HCT116 (cell line): ENCODE measurements around the gene COL23A1.

ENCODE experiments used
- ELF1 ChIP-seq: IDR thresholded peaks from 2 replicates; pipeline ENCODE4 v1.6.1; 2012; ENCODE audit warnings: low read depth, borderline replicate concordance
- EZH2phosphoT487 ChIP-seq: fragments of 200-600 bp; IDR thresholded peaks from 2 replicates; pipeline ENCODE4 v1.6.1; 2018; ENCODE audit warnings: antibody characterized with exemption, borderline replicate concordance
- JUND ChIP-seq: IDR thresholded peaks from 2 replicates; pipeline ENCODE4 v1.6.1; 2012
- POLR2A ChIP-seq: IDR thresholded peaks from 2 replicates; pipeline ENCODE4 v1.7.0; 2011; ENCODE audit warnings: borderline replicate concordance; ENCODE audit not compliant: insufficient read depth, insufficient read length; ENCODE audit errors: extremely low read depth
- RAD21 ChIP-seq: IDR thresholded peaks from 2 replicates; pipeline ENCODE4 v1.6.1; 2012; ENCODE audit warnings: low read depth, mild to moderate bottlenecking
- ZNF274 ChIP-seq: fragments of 200-500 bp; sonication (Bioruptor generic); IDR thresholded peaks from 2 replicates; pipeline ENCODE4 v1.6.1; 2014; ENCODE audit warnings: mild to moderate bottlenecking, low read depth, low read length, inconsistent platforms
- TF ChIP-seq, protein P1 (sequence below), 3 experiments: fragments of 200-600 bp in 1 of 3; sonication (generic) in 1 of 3; IDR thresholded peaks in 2 of 3; conservative IDR thresholded peaks in 1 of 3; 2 replicates each; pipeline ENCODE4 v1.5.1; 2012 to 2017; ENCODE audit warnings: low read depth in 2 of 3, low read length in 2 of 3, antibody characterized with exemption in 1 of 3, borderline replicate concordance in 1 of 3, control low read depth in 1 of 3, mild to moderate bottlenecking in 1 of 3, mixed read lengths in 1 of 3, mixed run types in 1 of 3, moderate library complexity in 1 of 3; ENCODE audit not compliant: insufficient read depth in 1 of 3
- TF ChIP-seq, protein P2 (sequence below): IDR thresholded peaks from 2 replicates; pipeline ENCODE4 v1.6.1; 2011; ENCODE audit warnings: mild to moderate bottlenecking, low read length, moderate library complexity; ENCODE audit not compliant: insufficient replicate concordance; ENCODE audit errors: extremely low read depth

DNA sequence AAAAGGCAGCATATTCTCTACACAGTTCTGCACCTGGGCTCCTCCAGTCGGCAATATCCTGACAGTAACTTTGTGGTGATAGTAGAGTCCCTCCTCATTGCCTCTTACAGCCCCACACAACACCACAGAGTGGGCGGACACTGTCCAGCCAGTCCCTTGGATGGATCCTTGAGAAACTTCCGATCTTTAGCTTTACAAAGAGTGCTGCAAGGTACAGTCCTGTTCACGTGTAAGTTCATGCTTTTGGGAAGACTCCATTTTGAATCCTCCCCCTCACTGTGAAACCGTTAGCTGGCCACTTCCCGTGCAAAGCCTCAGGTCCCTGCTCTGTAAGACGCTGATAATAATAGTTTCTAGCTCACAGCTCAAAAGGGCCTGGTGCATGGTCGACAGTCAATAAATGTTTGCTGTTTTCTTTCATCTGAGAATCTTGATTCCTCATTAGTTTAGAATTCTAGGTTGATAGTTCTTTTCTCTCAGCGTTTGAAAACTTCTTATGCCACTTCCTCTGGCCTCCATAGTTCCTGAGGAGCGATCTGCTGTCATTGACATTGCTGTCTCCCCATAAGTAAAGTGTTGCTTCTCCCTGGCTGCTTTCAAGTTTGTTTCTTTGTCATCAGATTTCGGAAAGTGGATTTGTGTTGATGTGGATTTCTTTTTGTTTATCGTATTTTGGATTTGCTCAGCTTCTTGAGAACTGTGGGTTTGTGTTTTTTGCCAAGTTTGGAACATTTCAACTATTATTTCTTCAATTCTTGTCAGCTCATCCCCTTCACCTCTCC is 82.9 kb downstream of the COL23A1 start:
- TF ChIP-seq, protein P1, sequence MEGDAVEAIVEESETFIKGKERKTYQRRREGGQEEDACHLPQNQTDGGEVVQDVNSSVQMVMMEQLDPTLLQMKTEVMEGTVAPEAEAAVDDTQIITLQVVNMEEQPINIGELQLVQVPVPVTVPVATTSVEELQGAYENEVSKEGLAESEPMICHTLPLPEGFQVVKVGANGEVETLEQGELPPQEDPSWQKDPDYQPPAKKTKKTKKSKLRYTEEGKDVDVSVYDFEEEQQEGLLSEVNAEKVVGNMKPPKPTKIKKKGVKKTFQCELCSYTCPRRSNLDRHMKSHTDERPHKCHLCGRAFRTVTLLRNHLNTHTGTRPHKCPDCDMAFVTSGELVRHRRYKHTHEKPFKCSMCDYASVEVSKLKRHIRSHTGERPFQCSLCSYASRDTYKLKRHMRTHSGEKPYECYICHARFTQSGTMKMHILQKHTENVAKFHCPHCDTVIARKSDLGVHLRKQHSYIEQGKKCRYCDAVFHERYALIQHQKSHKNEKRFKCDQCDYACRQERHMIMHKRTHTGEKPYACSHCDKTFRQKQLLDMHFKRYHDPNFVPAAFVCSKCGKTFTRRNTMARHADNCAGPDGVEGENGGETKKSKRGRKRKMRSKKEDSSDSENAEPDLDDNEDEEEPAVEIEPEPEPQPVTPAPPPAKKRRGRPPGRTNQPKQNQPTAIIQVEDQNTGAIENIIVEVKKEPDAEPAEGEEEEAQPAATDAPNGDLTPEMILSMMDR (IDR thresholded peaks at IDR 0.05 in 2 of 3, conservative IDR thresholded peaks at IDR 0.05 in 1 of 3; ENCODE audit: borderline replicate concordance in 1 of 3, insufficient read depth in 1 of 3, low read depth in 2 of 3, low read length in 2 of 3) = no peak
- TF ChIP-seq EZH2phosphoT487 (no peak), ZNF274 (no peak), JUND (no peak), ELF1 (no peak), RAD21 (no peak), POLR2A (no peak)
- TF ChIP-seq, protein P2, sequence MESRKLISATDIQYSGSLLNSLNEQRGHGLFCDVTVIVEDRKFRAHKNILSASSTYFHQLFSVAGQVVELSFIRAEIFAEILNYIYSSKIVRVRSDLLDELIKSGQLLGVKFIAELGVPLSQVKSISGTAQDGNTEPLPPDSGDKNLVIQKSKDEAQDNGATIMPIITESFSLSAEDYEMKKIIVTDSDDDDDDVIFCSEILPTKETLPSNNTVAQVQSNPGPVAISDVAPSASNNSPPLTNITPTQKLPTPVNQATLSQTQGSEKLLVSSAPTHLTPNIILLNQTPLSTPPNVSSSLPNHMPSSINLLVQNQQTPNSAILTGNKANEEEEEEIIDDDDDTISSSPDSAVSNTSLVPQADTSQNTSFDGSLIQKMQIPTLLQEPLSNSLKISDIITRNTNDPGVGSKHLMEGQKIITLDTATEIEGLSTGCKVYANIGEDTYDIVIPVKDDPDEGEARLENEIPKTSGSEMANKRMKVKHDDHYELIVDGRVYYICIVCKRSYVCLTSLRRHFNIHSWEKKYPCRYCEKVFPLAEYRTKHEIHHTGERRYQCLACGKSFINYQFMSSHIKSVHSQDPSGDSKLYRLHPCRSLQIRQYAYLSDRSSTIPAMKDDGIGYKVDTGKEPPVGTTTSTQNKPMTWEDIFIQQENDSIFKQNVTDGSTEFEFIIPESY = no peak
